HG02884 (cell line): Measurements from ENCODE around the gene NLE1.
"Not testable (repeated sequence)": the region's sequence is repeated elsewhere in the genome, so short reads cannot be mapped to it uniquely, and the experiment has no call there.

Source experiments
- ATAC-seq: cut with Tn5 transposase; IDR thresholded peaks from one replicate; pipeline ENCODE4 v1.9.1; 2021; ENCODE audit warnings: mild to moderate bottlenecking, moderate library complexity; ENCODE audit not compliant: unreplicated experiment

Gene NLE1

DNA sequence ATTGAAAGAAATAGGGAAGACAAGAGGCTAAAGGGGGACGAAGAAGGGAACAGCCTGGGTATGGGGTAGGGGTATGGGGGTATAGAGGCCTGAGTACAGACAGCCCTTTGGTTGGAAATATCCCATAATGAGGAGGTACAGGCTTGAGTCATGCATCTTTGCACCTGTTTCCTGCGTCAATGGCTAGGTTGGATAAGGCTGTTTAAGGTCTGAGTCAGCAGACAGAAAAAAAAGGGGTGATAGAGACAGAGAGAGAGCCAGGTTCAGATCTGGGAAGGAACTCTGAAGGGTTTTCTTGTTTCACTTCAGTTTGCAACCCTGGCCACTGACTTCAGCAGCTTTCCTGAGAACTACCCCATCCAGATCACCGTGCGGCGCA is 12.1 kb downstream of the NLE1 start:
- no peak for ATAC-seq

DNA sequence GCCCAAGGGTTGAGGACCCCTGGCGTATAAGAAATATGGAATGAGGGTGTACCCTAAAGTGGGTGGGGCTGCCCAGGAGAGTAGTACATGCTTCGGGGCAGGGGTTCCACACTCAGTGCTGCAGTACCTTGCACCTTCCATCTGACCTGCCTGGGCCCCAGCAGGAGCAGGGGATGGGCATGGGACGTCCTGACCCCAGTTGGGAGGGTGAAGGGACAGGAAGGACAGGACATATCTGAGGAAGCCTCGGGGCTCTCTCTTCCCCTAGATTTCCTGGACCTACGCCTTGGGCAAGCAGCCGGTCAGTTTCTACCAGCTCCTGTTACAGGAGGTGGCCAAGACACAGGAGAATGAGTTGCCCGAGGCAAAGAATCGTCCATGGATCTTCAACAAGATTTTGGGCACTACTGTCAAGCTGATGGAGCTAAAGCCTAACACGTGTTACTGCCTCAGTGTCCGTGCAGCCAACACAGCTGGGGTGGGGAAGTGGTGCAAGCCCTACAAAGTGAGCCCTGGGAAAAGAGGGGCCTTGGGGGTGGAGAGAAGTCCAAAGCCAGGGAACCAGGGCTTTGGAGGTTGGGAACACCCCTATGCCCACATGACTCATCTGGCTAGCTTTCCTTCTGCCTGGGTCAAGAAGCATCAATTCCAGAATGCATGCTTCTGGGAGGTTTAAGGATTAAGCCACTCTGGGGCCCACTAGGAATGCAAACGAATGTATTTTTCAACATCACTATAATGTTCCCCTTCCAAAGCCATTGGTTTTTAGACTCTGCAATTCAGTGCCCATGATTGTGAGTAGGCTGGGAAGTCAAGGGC is 12.7 kb downstream of the NLE1 start:
- ATAC-seq: no peak

DNA sequence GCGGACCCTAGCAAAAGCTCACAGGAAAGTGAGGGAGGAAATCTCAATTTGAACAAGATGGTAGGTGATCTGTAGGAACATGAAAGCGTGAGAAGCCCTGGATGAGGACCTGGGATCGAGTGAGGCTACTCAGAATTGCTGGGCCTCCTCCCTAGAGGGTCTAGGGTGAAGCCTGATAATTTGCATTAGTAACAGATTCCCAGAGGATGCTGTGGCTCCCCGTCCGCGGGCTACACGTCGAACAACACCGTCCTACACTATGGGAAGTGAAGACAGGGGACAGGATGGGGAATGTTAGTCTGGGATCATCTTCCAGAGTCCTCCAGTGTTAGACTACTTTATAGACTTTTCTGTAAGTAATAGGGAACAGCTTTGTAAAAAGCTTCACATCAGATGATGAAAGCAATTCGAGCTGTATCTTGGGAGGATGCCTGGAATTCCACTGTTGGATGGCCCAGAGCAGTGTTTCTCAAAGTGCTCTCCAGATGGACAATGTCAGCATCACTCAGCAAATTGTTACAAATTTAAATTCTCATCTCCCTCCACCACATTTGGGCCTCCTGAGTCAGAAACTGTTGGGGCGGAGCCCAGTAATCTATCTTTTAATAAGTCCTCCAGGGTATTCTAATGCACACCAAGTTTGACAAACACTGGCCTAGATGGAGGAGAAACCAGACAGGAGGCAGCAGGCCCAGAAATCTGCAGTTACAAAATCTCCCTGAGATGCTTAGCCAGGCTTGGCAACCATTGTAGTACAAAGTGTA is 14.2 kb downstream of the NLE1 start:
- no peak for ATAC-seq

DNA sequence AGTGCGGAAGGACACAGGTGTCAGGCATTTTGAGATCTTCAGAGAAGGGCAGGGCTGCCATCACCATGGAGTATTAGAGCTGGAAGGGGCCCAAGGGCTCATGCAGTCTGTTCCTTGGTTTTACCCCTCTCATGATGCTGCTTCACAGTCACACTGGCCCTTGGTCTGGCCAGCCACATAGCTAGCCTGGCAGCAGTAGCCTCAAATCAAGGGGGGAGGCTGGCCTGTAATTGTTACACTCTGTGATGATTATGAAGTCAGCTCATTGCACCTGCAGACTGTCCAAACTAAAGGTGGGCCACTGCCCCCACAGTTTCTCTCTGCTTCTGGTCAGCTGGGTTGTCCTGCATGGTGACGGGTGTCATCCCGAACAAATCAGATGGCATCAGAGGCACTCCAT is 20.8 kb downstream of the NLE1 start, which contains the start of gene FNDC8:
Gene FNDC8 (plus strand): TSS at position 301 of the 400 bp plus-strand sequence. CDS start 79 bp downstream, at position 380.
- no peak for ATAC-seq

DNA sequence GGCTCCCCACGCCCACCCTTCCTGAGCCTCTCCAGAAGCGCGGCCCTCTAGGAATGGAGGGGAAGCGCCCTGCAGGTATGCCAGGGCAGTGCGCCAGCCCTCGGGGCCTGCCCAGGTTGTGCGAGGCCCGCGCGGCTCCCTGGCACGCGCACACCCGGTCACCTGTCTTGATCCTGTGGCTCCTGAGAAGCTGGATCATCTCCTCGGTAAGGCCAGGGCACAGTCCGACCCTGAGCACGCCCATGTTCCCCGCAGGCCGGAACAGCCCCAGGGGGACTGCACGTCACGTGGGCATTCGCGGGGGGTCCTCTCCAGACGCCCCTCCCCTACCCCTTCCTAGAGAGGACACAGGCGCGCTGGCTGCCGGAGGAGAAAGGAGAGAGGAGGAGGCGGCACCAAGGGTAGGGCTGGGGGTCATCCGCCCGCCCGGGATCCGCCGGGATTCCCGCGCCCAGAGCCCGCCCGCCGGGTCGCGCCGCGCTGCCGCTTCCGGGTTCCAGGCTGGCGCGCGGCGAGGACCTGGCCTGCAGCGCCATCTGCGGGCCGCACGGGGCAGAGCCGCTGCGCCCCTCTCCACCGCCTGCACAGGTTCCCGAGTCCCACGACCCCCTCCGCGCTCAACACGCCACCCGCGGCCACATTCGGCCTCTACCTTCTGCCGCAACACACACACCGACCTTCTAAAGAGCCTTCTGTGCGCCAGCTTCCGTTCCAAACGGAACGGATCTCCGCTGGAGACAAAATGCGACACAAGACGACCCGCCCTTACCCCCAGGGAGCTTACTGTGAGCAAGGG is 22.5 kb downstream of the NLE1 start, which contains the start of gene RAD51D:
Gene RAD51D (minus strand): TSS at position 491 of the 796 bp plus-strand sequence. CDS start 247 bp downstream, at position 244.
- peak; percentile 76 for ATAC-seq

DNA sequence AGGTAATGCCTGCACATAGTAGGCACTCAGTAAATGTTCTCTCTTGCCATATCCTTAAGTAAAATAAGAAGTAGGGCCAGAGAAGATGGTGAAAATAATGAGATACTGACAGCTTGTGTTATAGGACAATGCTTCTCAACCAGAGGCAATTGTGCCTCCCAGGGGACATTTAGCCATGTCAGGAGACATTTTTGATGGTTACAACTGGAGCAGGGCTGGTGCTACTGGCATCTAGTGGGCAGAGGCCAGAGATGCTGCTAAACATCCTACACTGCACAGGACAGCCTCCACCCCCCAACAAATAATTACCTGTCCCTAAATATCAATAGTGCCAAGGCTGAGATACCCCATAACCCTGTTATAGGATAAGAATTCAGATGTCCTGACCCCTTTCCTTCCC is 24.1 kb downstream of the NLE1 start:
- no peak for ATAC-seq

DNA sequence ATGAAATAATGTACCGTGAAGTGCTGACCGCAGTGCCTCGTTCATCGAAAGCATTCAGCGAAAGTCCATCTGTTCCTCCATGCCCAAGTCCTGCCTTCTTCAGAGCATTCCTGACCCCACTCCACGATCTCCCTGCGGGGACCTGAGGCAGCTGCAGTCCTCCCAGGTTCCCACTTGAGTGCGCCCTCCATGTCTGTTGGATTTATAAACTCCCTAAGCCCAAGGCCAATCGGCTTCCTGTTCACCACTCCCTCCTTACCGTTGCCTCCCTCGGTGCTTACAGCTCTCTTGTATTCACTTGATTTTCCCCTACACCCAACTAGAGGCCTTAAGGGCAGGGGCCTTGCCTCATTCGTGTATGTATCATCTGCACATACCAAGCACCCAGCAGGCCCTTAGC is 25.3 kb downstream of the NLE1 start:
- ATAC-seq: no peak

DNA sequence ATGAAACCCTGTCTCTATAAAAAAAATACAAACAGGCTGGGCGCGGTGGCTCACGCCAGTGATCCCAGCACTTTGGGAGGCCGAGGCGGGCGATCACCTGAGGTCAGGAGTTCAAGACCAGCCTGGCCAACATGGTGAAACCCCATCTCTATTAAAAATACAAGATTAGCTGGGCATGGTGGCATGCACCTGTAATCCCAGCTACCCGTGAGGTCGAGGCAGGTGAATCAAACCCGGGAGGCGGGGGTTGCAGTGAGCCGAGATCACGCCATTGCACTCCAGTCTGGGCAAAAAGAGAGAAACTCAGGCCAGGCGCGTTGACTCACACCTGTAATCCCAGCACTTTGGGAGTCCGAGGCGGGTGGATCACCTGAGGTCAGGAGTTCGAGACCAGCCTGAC is 31.3 kb downstream of the NLE1 start:
- not testable (repeated sequence) for ATAC-seq

DNA sequence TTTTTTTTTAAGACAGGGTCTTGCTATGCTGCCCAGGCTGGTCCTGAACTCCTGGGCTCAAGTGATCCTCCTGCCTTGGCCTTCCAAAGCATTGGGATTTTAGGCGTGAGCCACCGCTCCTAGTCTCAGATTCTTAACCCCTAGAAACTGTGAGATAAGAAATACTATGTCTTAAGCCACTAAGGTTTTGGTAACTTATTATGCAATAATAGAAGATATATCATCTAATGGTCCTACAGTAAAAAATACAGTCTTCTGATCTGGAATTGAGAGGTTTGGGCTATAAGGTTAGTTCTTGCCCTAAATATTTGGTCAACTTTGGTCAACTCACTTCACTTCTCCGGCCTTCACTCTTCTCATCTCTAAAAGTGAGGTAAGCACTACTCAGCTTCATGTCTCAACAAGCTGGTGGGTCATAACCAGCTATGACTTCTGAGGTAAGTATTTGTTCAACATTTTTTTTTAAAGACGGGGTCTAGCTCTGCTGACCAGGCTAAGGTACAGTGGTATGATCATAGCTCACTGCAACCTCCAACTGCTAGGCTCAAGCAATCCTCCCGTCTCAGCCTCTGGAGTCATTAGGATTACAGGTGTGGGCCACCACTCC is 37.2 kb downstream of the NLE1 start:
- no peak for ATAC-seq

DNA sequence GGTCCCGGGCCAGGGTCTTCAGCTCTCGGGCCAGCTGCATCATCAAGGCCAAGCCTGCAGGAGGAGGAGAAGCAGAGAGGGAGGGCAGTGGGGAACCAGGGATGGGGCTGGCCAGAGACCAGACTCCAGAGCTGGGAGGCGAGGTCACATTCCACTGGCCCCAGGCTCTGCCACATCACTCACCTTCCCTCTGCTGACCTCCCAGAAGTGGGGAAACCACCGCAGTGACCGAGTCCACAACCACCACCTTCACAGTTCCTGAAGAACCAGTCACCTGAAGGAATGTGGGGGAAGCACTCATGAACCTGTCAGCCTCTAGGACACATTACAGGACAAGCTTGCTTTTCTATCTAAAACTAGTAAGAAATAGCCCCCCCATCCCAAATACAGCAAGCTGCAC is 38.8 kb downstream of the NLE1 start:
- no peak for ATAC-seq

DNA sequence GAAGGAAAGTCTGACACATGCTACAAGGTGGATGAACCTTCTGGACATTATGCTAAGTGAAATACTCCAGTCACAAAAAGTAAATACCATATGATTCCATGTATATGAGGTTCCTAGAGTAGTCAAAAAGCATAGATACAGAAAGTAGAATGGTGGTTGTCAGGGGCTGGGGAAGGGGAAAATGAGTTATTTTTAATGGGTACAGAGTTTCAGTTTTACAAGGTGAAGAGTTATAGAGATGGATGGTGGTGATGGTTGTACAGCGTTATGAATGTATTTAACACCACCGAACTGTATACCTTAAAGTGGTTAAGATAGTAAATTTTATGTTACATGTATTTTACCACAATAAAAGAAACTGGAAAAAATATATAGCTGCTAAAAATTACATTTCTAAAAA is 40.4 kb downstream of the NLE1 start:
- ATAC-seq: no peak

DNA sequence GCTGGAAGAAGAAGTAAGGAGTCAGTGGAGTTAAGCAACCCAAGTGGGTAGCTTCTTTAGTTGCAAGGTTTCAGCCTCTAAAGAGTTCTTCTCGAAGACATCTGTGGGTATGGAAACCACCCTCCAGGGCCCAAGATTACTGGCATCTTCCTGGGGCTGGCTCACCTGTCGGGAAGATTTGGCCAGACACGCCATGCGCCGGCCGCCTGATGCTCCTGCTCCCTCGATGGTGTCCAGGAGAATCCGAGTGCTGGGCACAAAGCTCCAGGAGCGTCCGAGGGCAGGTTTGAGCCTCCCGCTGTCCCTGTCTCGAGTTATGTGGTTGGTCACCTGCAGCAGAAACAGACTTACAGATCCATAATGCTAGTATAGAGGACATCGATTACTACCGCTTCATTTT is 41.1 kb downstream of the NLE1 start:
- no peak for ATAC-seq

DNA sequence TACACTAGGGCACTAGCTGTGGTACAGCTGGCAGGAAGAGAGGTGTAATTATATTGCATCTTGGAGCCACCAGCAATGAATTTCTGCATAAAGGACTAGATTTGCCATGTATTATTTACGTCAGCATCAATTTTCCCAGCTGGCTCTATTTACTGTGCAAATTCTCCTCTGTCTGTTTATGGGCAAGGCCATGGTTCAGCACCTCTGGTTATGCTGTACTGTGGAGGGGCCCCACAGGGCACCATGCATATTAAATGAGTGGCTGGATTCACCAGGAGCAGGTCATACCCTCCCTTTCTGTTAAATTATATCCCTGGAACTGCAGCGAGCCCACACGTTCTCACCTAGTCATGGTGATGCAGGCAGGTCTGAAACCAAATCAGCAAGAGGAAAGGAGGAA is 42.2 kb downstream of the NLE1 start:
- ATAC-seq: no peak

DNA sequence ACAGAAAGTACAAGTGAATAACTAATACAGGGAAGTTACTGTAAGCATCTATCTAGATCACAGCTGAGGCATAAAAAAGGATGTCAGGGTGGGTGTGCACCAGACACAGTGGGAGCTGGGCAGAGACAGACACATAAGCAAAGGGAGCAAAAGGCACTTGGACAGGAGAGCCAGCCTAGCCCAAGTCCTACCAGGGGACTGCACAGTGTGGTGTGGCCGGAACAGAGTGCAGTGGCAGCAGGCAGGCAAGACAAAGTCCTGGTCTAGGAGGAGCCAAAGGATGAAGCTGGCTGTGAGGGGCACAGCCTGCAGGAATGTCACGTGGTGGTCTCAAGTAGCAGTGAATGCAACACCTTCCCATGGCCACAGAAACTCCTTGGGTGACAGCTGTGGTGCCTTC is 44.3 kb downstream of the NLE1 start:
- no peak for ATAC-seq

DNA sequence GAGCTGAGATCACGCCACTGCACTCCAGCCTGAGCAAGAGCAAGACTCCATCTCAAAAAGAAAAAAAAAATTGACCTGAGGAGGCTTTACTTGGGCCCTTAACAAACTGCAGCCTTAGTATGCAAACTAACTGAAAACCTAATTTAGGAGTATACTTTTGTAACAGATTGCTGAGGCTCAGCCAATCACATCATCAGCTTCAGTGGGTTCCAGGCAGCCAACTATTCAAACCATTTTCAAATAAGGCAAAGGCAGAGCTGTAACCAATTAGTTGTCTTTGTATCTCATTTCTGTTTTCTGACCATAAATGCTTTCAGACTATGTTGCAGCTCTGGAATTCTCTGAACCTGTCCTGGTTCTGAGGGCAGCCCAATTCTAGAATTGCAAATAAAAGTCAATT is 46.4 kb downstream of the NLE1 start:
- no peak for ATAC-seq

DNA sequence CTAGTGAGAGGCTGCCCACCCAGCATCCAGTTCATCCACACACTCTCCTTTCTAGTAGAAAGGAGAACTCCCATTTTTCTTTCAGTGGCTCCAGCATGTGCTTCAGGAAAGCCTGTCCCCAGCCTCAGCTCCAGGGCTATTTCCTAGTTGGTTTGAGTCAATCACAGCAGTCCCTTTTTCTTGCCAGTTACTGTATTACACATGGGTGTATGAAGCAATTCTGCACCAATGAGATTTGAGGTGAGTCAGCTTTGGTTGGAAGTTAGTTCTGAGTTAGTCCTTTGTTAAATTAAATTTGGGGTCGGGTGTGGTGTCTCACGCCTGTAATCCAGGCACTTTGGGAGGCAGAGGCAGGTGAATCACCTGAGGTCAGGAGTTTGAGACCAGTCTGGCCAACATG is 47.2 kb downstream of the NLE1 start:
- no peak for ATAC-seq

DNA sequence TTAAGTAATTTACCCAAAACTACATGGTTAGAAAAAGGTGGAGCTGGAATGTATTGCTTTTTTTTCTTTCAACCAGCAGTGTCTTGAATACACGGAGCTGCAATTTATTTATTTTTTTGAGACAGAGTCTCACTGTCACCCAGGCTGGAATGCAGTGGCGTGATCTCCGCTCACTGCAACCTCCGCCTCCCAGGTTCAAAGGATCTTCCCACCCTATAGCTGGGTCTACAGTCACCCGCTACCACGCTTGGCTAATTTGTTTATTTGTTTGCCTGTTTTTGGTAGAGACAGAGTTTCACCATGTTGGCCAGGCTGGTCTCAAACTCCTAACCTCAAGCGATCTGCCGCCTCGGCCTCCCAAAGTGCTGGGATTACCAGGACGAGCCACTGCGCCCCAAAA is 51.4 kb downstream of the NLE1 start:
- not testable (repeated sequence) for ATAC-seq

DNA sequence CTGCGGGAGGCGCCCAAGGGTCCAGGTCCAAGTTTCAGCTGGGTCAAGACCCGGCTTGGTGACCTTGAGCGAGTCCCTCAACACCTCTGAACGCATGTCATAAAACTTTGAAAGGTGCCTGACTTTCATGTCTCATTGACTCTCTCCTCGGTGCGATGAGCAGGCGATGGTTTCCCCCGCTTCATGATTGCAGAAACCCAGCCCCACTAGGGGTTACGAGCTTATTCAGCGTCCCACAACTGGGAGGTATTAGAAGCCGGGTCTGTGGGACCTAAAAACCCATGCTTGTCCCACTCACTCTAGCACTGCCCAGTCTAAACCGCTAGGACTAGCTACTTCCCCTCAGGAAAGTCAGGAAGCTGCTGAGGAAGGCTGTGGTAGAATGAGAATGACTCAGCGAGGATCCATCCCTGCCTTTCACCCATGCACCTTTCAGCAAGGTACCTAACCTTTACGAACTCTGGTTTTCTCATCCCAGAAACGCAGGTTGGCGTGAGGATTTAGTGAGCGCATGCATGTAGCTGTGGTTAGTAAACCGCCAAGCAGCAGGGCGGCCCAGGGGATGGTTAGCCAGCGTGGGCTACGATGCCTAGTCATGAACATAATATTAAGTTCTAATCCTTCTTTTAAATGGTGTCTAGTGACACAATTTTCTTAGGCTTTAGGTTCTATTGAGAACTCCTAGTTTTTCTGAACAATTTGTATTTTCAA is 52.4 kb downstream of the NLE1 start:
- peak; percentile 10 for ATAC-seq

DNA sequence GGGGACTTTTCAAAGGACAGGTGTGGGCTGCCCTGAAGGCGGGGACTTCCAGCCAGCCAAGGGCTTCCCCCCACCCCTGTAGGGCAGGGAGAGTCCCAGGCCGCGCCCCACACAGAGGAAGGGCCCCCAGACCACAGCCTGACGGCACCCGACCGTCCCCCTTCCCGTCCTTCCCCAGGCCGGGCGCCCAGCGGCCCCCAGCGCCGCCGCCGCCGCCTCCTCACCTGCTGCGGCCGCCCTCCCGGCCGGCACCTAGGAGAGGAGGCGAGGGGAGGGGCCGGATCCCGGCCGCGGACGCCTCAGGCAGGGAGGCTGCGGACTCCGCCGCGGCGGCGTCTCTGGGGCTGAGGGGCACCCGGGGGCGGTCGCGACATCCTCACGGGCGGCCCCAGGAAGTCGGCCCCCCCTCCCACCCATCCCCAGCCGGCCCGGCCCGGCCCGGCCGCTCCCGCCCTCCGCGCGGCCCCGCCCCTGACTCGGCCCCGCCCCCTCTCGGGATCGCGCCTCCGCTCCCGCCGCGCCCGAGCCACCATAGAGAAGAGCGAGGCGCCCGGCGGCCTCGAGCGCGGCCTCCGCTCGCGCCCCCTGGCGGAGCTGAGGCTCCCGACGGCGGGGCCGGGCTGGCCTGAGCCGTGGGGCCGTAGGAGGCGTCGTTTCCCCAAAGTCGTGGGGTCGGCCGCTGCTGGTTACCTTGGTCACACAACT is 53.1 kb downstream of the NLE1 start:
- ATAC-seq: peak; percentile 75
